NCI-H2196 (cell line): Measurements from ENCODE around the gene LSM14B.

Source experiments
- DNase-seq: peaks from one replicate; lab custom pipeline; 2025; ENCODE audit not compliant: unreplicated experiment; lab: John Stamatoyannopoulos, UW

Gene LSM14B

DNA sequence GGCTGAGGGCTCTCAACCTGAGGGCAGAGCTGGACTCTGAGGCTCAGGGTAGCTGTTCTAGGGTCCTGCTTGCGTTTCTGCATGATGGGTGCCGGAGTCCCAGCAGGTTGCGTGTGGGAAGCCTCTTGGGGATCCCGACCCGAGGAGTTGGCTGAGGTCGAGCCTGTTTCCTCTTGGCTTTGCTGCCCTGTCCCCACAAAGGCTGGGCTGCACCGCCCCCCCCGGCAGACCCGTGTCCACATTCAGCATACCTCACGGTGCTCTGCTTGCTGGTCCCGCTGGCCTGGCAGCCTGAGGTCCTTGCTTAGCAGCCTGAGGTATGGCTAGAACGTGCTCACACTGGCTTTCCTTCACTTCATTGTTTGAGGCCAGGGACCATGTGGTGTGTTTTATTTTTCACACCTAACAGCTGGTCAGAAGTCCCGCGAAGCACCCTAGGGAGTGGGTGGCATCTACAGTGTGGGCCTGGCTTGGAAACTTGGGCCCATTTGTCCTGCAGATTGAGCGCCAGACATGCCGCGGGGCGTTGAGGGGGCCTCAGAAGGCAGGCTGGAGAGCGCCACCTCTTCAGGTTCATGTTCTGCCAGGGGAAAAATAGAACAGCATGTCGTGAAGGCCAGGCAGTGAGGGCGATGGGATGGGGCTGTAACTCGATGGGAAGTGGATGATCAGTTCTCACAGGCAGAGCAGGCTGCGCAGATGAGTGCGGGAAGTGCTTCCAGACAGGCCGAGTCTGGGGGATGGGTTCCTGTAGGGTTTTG, 9.5 kb downstream of the LSM14B start:
- no peak for DNase-seq

DNA sequence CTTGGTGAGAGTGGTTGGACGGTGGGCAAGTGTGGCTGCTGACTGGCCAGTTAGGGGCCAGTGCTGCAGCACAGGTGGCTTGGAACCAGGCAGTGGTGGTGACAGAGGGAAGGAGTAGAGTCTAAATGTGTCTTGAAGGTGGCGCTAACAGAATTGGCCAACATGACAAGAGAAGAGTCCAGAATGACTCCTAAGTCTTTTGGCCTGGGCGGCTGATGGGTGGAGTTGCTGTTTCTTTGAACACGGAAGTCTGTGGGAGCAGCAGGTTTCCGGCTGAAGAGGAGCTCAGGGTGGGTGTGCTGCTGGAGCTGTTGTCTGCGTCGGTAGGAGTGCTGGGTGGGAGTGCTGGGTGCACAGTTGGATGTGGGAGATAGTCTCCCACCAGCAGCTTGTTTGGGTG, 10.1 kb downstream of the LSM14B start:
- no peak for DNase-seq

DNA sequence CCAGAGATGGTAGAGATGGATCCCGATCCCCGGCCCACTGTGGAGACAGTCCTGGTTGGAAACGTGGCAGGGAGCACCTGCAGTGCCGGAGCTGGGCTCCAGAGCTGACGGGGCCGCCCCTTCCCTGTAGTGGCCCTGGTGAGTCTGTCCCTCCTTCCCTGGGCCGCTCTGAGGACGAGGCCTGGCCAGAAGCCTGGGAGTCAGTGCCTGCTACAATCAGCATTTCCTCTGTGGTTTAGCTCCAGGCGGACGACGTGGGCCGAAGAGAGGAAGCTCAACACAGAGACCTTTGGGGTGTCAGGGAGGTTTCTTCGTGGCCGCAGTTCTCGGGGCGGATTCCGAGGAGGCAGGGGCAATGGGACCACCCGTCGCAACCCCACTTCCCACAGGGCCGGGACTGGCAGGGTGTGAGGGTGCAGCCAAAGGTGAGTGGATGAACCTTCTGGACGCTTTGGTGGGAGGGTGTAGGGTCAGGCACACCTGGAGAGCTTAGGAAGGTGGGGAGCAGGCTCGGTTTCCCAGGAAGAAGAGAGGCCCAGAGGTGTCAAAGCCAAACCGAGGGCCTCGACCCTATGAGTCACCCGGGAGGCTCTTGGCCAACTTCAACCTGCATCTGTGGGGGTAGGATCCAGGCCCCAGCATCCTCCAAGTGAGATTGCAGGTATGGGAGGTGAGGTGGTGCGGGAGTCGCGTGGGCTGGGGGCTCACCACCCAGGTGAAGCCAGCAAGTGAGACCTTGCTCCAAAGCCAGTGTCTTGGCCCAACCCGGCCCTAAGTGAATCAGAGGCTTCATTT, 11.0 kb downstream of the LSM14B start:
- no peak for DNase-seq

DNA sequence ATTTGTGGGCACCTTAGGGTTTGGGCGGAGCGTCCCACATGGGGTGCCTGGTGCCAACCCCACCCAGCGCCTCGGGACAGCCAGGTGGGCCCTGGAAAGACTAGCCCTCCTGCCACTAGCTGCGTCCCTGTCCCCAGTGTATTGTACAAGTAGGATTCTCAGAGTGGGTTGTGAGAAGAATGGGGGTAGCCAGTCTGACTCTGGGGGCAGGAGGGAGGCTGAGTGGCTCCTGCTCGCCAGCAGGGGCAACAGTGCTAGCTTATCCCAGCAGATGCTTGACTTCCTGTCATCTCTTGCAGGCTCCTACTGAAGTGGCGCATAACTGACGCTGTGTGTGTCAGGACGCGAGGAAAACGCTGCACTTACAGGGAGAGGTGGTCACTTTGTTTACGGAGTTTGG, 11.6 kb downstream of the LSM14B start:
- DNase-seq = no peak

DNA sequence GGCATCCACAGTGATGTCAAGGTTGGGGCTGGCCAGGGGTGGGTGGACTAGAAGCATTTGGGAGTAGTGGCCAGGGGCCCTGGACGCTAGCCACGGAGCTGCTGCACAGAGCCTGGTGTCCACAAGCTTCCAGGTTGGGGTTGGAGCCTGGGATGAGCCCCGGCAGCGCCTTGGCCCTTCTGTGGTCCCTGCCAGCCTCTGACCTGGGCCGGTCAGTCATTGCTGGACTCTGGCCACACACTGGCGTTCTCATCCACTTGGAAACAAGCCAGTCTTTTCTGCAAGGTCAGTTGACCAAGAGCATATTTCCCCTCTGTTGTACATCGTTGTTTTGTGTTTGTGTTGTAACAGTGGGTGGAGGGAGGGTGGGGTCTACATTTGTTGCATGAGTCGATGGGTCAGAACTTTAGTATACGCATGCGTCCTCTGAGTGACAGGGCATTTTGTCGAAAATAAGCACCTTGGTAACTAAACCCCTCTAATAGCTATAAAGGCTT, 12.5 kb downstream of the LSM14B start:
- no peak for DNase-seq

DNA sequence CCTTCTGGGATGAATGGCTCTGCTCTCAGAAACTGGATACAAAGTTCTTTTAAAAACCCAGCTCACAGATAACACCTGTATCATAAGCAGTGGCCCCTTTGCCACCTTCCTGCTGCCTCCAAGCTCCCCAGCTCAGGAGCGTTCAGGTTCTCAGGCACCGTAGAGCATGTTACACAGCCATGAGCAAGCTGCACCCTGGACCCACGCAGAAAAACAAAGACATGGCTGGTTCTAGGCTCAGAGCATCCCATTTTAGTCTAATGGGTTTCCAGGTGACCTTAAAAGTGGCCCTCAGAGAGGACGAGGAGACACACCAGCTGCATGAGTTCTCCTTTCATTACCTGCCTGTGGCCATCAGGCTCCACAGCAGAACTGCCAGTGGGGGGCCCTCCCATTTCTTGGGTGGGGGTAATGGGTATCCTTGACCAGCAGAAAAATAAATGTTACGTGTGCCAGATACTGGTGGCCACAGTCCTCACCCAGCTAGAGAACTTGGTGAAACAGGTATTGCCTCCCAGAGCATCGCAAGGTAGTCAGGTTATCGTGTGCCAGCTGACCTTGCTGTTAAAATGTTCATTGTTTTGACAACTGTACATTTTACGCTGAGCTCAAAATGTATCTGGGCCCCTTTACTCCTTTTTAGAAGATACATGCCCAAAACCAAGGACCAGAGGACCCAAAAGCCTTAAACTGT, 13.4 kb downstream of the LSM14B start:
- DNase-seq = no peak

DNA sequence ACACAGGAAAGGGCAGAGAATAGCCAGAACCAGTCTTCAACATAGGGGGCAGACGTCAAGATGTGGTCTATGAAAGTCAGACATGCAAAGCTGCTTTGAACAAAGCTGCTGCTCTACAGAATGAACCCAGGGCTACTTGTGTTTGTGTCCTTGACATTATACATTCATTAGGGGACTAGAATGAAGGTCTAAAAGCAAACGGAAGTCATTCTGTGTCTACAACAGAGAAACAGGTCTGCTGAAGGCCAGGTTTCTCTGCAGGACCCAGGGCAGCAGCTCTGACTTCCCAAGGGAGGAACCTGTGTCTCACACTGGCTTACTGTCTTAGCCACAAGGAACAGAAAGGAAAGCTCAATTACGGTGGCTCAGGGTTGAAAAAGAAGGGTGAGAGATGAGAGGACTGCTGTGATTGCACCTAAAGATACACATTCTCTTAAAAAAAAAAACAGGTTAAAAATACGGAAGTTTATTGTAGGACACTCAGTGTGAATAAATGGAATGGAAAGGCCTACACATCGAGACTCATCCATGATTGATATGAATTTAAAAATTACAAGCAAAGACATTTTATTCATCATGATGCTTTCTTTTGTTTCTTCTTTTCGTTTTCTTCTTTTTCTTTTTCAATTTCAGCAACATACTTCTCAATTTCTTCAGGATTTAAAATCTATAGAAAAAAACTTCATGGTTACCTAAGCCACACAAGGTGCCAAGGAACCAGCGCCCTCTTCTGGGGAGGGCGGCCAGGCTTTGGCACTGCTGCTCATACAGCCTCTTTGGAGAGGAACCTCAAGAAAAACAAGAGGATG, 14.2 kb downstream of the LSM14B start:
- DNase-seq = peak; percentile 69

DNA sequence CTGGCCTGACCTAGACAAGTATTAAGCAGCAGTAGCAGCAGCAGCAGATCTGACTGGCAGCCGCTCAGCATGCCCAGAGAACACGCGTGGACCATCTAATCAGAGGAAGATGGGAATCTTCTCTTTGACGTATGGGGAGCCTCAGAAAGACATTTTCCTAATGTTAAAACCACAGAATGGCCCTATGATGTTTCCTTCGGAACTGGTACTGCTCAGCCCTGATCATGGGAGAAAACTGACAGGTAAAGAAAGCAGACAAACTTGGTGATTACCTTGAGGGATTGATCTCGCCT, 14.8 kb downstream of the LSM14B start:
- DNase-seq = no peak

DNA sequence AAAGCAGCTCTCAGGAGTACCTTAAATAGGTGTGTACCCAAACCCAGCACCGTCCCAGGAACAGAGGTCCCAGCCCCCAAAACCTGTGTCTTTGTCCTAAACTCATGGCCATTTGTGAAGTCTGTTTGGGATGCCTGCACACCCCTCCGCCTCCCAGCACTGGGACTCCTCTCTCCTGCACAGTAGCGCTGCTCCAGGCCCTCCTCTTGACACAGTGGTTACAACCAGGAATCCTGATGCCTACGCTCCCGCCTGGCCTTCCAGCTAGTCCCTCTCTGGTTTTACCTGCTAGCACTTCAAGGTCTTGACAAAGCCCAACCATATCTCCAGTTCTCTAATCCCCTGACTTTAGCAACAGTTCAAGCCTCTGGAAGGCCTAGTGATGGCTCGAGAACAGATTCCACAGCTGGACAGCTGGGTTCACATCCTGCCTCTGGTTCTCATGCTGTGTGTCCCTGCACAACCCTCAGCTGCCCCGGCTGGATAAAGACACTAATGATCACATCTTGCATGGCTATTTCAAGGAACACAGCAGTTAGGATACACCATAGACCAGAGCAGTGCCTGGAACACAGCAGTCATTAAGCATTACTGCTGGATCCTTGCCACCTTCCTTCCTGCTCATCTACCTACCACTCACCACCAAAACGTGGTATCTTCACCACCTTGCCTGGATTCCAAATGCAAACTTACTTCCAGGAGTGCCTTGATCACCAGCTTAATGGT, 15.4 kb downstream of the LSM14B start:
- DNase-seq = no peak

DNA sequence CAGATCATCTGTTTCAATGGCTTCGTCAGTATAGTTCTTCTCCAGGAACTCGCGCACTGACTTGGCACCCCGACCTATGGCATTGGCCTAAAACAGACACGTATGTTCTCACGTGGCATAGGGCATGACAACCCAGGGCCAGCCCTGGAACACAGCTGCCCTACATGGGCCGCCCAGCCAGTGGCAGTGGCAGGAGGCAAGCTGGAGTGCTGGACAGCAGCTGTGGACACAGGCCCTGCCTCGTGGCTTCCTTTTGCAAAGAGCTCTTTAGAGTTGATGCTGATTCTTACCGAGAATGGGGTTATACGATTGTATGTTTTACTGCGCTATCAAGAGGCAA, 15.9 kb downstream of the LSM14B start:
- DNase-seq = no peak

DNA sequence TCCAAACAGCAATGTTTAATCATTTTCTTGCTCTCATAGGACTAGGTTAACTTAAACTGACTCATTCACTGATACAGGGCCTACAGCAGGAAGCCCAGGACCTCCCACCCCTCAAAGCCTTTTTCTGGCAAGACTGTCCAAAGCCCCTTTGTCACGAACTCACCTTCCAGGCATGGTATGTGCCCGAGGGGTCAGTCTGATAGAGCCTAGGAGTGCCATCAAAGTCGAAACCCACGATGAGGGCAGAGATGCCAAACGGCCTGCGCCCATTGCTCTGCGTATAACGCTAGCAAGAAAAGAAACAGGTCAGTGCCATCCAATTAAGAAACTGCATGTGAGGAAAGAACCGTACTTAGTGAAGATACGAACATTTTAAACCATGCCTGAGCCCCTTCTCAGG, 16.6 kb downstream of the LSM14B start:
- DNase-seq = no peak

DNA sequence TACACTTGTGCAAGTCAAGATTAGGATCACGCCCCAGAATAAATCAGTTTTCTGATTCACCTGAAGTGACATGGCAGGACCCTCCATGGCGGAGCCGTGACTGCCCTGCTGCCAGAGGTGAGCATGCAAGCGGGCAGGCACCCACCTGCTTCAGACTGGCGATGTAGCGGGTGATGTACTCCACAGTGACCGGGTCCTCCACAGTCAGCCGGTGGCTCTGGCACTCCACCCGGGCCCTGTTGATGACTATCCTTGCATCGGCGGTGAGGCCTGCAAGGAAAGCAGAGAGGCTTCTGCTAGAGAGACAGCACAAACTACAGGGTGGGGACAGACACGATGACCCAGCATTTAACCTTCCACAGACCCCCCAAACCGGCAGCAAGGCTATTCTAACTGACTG, 17.4 kb downstream of the LSM14B start:
- no peak for DNase-seq

DNA sequence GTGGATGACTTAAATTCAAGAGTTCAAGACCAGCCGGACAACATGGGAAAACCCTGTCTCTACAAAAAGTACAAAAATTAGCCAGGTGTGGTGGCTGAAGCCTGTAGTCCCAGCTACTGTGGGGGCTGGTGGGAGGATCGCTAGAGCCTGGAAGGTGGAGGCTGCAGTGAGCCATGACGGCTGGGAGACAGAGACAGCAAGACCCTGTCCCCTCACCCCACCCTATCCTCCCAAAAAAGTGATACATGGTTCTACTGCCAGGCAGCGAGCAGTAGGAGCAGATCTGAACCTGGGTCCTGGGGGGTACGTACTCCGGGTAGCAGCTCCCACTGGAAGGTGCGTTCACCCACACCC, 18.7 kb downstream of the LSM14B start:
- no peak for DNase-seq

DNA sequence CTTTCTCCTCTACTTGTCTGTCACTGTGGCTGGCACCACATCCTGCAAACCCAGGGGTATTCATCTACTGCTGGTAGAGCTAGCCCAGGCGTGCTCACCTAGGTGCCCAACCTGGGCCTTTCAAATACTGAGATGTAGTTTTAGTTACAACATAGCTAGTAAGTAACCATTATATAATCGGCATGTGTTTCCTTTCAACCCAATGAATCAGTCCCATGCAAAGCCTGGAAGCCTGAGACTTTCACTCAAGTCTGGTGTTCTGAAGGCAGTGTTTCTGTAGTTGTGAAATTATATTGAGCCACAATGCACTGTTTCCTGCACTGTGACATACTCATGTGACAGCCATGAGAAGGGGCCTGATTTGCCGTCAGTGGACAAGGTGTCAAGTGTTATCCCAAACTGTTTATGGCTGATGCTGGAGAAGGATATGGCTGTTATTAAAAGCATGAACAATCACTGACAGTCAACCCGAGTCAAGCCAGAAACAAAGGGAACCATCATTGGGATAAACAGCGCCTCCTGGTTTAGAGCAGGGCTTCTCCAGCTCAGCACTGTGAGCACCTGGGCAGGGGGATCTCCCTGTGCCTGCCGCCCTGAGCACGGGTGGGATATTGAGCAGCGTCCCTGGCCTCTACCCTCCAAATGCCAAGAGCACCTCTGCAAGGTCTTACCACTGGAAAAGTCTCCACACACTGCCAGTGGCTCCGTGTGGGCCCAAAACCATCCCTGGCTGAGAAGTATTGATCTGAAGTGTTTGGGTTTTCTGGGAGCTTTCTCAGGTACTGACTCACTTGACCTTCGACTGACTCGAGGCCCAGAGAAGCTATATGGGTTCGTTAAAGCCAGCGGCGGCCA, 19.3 kb downstream of the LSM14B start:
- no peak for DNase-seq

DNA sequence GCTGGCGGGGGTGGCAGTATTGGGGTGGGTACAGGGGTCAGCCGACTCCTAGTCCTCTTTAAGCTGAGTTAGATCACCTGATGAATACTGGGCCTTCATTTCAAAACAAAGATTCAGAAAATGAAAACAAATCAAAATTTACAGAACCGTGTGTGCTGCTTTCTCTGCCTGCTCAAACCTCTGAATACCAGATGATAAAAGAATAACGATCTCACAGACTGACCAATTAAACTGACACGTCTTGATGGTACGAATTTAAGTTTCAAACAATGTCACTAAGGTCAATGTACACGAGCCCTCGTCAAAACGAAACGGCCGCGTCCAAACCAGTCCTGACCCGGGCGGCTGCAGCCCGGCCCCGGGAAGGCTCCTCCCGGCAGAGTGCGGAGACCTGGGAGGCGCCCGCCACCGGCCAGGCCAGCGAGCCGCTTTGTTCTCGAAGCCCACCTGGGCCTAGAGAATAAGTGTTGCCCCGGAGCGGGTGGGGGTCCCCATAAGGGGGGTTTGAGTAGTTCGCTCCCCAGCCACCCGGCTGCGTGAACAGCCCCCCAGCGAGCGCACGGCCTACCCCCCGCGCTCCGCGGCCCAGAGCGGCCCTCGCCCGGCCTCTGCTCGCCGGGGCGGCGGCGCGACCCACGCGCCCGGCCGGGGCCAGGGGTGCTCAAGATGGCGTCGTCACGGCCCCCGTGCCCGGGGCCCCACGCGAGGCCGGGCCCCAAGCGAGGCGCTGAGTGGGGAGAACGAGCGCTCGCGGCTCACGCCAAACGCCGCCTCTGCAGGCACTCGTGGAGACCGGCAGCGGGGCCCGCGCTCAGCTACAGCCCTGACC, 20.2 kb downstream of the LSM14B start:
- no peak for DNase-seq

DNA sequence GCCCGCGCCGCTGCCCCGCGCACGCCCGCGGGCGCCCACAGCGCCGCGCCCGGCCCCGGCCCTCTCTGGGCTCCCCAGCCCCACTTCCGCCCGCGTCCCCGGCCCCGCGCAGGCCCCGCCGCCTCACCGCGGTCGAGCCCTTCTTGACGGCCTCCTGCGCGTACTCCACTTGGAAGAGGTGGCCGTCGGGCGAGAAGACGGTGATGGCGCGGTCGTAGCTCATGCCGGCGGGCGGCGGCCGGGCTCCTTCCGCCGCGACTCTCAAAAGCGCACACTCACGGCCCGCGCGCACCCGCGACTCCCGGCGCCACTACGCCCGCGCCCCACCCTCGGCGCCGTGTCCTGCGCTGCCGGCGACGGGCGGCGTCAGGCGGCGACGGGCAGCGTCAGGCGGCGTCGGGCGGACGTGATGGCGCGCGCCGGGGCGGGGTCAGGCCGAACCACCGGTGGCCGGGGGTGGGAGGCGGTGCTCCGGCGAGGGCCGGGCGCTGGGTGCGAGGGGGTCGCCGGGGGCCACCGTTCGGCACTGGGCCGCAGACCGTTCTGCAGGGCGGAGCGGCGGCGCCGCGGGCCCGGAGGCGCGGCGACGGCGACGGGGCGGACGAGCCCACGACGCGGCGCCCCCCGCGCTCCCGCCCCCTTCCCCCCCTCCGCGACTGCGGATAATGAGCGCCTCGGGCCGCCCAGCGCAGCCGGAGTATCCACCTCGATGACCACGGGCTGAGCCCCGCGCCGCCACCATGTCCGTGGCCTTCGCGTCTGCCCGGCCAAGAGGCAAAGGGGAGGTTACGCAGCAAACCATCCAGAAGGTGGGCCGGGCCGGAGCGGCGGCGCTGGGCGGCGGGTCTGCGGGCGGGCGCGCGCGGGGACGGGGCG, 21.0 kb downstream of the LSM14B start, which contains the start of the genes PSMA7 and SS18L1:
Gene PSMA7 (minus strand): TSS at position 314 of the 876 bp plus-strand sequence. CDS start 91 bp downstream, at position 223.
Gene SS18L1 (plus strand): TSS at position 689 of the 876 bp plus-strand sequence. CDS start 52 bp downstream, at position 741.
- peak; percentile 92 for DNase-seq

DNA sequence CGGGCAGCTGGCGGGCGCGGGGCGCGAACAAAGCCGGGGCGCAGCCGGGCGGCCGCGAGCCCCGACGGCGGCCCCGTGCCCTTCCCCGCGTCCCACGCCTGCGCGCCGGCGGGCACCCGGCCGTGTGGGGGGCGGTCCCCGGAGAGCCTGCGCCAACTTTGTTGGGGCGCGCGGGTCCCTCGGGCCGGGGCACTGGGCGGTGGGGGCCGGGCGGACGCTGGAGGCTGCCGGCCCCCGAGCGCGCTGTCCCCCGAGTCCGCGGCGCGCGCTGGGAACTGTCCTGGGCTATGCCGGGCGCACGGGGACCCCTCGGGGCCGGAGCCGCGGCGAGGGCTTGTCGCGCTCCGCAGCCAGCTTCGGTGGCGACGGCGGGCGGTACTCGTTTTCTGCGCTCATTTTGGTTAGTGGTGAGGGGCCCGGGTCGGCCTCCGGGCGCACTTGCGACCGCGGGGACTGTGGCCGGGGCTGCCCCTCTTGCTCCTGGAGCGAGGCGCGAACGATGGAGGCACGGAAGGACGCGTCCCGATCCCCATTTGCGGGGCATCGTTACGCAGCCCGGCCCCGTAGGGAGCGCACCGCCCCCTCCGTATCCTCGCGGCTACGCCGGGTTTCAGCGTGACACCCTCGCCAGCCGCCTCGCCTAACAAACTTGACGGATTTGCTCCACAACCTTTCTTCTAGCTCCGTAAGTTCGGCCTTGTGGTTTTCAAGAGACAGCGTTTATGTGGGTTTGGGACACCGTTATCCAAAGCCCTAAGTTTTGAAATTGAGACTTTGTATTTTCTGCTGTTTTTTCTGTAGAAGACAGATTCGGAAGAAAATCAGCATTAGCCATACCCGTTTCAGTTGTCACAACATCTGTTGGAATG, 21.9 kb downstream of the LSM14B start:
- peak; percentile 36 for DNase-seq
